ENCODE measurements around the gene MAP2. TPM values are rescaled to one million over a fixed set of nuclear protein-coding genes. Genes with fewer than 3 reads are reported as not detected.

The MAP2 gene
- total and polyA plus RNA-seq, 2 of the 13 experiments (the other 11 are each of a cell fraction or from before 2014, with no cell fraction given) = 0.08 TPM; not detected in 1

- TF ChIP-seq HOXA3 (CRISPR knock-in tag; IDR thresholded peaks at IDR 0.05) = no peak
Measured at GRCh38 chr2:209581040-209581439, 157.2 kb downstream of the MAP2 start (continued).

GRCh38 chr2:209582281-209582680 lies 158.4 kb downstream of the MAP2 start:
- WGBS (ENCODE audit: low lambda C conversion rate) = 20% methylated on average over 3 of the region's 3 CpGs
- Histone ChIP-seq H3K4me1 (ENCODE audit: insufficient read depth, low read length) (no peaks in the 10 kb centered on the region), H3K9me3 (ENCODE audit: low read length) (no peaks in the 10 kb centered on the region), H3K9ac (ENCODE audit: insufficient read depth, low read depth, low read length) (no peak overlapping the region), H3K27me3 (ENCODE audit: control insufficient read depth in 1 of 2, insufficient read depth in 2 of 2, low read length in 2 of 2) (no peaks in the 10 kb centered on the region), H3K27ac (ENCODE audit: extremely low read length, insufficient read depth, low read length) (no peak overlapping the region), H3K4me2 (ENCODE audit: low read depth, low read length) (no peak overlapping the region), H3K4me3 (replicated peaks in 1 of 3; ENCODE audit: insufficient read depth in 1 of 3, low read depth in 2 of 3, low read length in 3 of 3) (no peak overlapping the region), H2AFZ (ENCODE audit: low read length) (no peak overlapping the region), H4K20me1 (ENCODE audit: insufficient read depth, low read length) (no peaks in the 10 kb centered on the region), H3K79me2 (ENCODE audit: insufficient read depth, low read length) (no peaks in the 10 kb centered on the region), H3K36me3 (replicated peaks in 1 of 2; ENCODE audit: control insufficient read depth in 1 of 2, insufficient read depth in 2 of 2, low read length in 2 of 2) (no peaks in the 10 kb centered on the region)
- FAIRE-seq (no peak), ATAC-seq (no peak), DNase-seq (ENCODE audit: low spot score) (no peak)
- in situ Hi-C loops (cut with HindIII; ENCODE audit: extremely low pct_ligation_motif_present, low pct_unique_long_range_greater_than_20kb) = no loop called here
- ChIA-PET CTCF (ENCODE audit: low intra/inter-chr PET ratio, low total read pairs) (no interaction called here), POLR2A (no interaction called here)
- no peak for TF ChIP-seq FOXO1 (CRISPR knock-in tag; IDR thresholded peaks at IDR 0.05)
- no peak for TF ChIP-seq HNF1A (IDR thresholded peaks at IDR 0.05; ENCODE audit: low read depth)
- TF ChIP-seq HNF1A (CRISPR knock-in tag; IDR thresholded peaks at IDR 0.05; ENCODE audit: borderline replicate concordance) = no peak
- no peak for TF ChIP-seq ZSCAN9 (CRISPR knock-in tag; IDR thresholded peaks at IDR 0.05; ENCODE audit: borderline replicate concordance)
- peak; percentile 80 for TF ChIP-seq ATF7 (IDR thresholded peaks at IDR 0.05)
- TF ChIP-seq ATF7 (CRISPR knock-in tag; IDR thresholded peaks at IDR 0.05) = no peak
- intact Hi-C loops (cut with micrococcal nuclease; ENCODE audit: unreplicated experiment) = loop anchor here (10.0 kb wide), 1 partner anchor 383 kb away; no protein-coding TSS in a partner anchor
- no TSS peak for BruUV-seq (replicated peaks)

All from HepG2 (cell line).